DOHH2 (cell line): ENCODE data around the gene PKD1L1.

Source experiments
- CTCF ChIP-seq: fragments of 200-600 bp; sonication (generic); IDR thresholded peaks from one replicate; pipeline ENCODE4 v1.5.1; 2014; ENCODE audit warnings: antibody characterized with exemption, mild to moderate bottlenecking, low read depth, low read length; ENCODE audit not compliant: poor library complexity, severe bottlenecking
- EZH2phosphoT487 ChIP-seq: fragments of 200-600 bp; sonication (generic); IDR thresholded peaks from 2 replicates; pipeline ENCODE4 v1.6.1; 2017; ENCODE audit warnings: borderline replicate concordance, mild to moderate bottlenecking, antibody characterized with exemption, low read length, moderate library complexity, mixed read lengths

- no peak for TF ChIP-seq CTCF
- TF ChIP-seq EZH2phosphoT487 = no peak
These were observed 15.1 kb downstream of the PKD1L1 start for GRCh38 chr7:47933215-47933614.
